Astrocyte of the cerebellum (primary cell): Measurements from ENCODE around the gene ANLN.

ENCODE experiments used
- DNase-seq: peaks from one replicate; pipeline ENCODE4 v3.0.0-alpha.2; 2011; ENCODE audit warnings: low read depth
- H3K4me3 ChIP-seq: 2 replicates; pipeline ENCODE4 v1.5.1; 2011; ENCODE audit warnings: mild to moderate bottlenecking, low read depth, low read length, moderate library complexity
- CTCF ChIP-seq: IDR thresholded peaks from 2 replicates; pipeline ENCODE4 v1.5.1; 2012; ENCODE audit warnings: low read length, low read depth, moderate library complexity, mild to moderate bottlenecking; ENCODE audit errors: missing control alignments
- in situ Hi-C: cut with HindIII; loops from 2 replicates; pipeline ENCODE4 v1.10.0; 2017; ENCODE audit warnings: low sequenced_read_pairs

The ANLN gene, protein sequence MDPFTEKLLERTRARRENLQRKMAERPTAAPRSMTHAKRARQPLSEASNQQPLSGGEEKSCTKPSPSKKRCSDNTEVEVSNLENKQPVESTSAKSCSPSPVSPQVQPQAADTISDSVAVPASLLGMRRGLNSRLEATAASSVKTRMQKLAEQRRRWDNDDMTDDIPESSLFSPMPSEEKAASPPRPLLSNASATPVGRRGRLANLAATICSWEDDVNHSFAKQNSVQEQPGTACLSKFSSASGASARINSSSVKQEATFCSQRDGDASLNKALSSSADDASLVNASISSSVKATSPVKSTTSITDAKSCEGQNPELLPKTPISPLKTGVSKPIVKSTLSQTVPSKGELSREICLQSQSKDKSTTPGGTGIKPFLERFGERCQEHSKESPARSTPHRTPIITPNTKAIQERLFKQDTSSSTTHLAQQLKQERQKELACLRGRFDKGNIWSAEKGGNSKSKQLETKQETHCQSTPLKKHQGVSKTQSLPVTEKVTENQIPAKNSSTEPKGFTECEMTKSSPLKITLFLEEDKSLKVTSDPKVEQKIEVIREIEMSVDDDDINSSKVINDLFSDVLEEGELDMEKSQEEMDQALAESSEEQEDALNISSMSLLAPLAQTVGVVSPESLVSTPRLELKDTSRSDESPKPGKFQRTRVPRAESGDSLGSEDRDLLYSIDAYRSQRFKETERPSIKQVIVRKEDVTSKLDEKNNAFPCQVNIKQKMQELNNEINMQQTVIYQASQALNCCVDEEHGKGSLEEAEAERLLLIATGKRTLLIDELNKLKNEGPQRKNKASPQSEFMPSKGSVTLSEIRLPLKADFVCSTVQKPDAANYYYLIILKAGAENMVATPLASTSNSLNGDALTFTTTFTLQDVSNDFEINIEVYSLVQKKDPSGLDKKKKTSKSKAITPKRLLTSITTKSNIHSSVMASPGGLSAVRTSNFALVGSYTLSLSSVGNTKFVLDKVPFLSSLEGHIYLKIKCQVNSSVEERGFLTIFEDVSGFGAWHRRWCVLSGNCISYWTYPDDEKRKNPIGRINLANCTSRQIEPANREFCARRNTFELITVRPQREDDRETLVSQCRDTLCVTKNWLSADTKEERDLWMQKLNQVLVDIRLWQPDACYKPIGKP

DNA sequence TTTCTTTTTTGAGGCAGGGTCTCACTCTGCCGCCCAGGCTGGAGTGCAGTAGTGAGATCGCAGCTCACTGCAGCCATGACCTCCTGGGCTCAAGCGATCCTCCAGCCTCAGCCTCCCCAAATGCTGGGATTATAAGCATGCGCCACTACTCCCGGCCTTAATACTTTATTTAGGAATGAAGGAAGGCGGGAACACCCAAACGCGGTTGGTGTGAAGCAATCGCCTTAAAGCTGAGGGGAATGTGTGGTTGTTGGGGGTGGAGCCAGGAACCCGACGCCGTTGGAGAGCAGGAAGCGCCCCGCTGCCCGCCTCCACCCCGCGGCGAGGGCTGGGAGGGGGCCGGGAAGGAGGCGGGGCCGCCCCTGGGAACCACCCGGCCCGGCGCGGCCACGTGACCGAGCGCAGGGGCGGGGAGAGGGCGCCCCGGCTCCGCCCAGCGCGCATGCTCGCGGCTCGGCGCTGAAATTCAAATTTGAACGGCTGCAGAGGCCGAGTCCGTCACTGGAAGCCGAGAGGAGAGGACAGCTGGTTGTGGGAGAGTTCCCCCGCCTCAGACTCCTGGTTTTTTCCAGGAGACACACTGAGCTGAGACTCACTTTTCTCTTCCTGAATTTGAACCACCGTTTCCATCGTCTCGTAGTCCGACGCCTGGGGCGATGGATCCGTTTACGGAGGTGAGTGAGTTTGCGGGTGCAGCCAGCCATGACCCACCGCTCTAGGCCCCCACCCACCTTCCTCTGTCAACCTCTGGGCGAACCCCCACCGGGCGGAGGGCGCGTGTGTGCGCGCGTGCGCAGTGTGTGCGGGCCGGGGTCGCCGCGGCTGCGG lies at the start of gene ANLN:
Gene ANLN (plus strand): TSS at position 492 of the 828 bp plus-strand sequence. CDS start 165 bp downstream, at position 657.
- TF ChIP-seq CTCF = no peak
- peak; percentile 87 for DNase-seq
- peak within 1 kb of the TSS; percentile 83 for H3K4me3 ChIP-seq
- in situ Hi-C loops = no loop called here

DNA sequence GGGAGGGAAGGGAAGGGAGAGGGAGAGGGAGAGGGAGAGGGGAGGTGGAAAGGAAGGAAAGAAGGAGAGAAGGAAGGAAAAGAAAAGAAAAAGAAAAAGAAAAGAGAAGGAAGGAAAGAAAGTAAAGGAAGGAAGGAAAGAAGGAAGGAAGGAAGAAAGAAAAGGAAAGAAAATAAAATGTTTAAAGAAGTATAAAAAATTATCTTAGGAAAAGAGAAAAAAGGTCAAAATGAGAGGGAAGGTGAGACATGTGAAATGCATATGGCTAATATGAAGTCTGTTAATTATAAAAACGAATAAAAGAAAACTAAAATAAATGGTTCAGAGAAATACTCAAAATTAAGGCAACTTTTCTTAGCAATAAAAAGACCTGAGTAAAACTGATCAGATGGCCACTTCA lies 46.1 kb upstream of the ANLN start:
- in situ Hi-C loops = no loop called here
- no peak for DNase-seq
- H3K4me3 ChIP-seq = no peak overlapping the region
- TF ChIP-seq CTCF = no peak

- no peak for DNase-seq
- H3K4me3 ChIP-seq = no peak overlapping the region
- in situ Hi-C loops = no loop called here
- no peak for TF ChIP-seq CTCF
Measured at GRCh38 chr7:36344622-36345021, 45.0 kb upstream of the ANLN start.

DNA sequence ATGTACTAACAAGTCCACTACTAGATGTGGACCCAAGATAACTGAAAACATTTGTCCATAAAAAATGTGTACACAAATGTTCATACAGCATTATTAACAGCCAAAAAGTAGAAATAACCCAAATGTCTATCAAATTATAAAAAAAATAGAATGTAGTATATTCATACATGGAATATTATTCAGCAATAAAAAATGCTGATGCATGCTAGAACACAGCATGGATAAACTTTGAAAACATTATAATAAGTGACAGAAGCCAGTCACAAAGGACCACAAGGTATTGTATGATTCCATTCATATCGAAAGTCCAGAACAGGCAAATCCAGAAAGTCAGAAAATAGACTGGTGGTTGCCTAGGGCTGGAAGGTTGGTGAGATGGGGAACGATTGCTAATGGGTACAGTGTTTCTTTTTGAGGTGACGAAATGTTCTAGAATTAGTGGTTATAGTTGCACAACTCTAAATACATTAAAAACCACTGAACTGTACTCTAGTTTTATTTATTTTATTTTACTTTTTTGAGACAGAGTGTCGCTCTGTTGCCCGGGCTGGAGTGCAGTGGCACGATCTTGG lies 43.3 kb upstream of the ANLN start:
- no peak for TF ChIP-seq CTCF
- H3K4me3 ChIP-seq = no peak overlapping the region
- in situ Hi-C loops = no loop called here
- no peak for DNase-seq

GRCh38 chr7:36348256-36348655 lies 41.4 kb upstream of the ANLN start:
- TF ChIP-seq CTCF = no peak
- in situ Hi-C loops = no loop called here
- DNase-seq = peak; percentile 2
- no peak overlapping the region for H3K4me3 ChIP-seq

DNA sequence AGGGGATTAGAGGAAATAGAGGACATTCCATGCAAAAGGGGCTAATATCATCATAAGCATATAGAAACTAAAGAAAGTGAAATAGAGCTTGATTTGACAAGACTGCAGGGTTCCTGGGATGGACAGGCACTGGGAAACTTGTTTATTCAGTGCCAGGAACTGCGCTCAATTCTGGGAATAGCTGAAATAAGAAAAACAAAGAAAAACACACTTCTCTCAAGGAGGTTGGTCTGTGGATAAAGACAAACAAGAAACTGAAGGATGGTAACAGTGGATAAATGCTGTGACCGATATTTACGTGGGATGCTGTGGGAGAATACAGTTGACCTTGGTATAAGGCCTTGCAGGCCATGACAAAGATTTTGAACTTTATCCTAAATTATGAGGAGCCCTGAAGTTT lies 40.9 kb upstream of the ANLN start:
- in situ Hi-C loops = no loop called here
- TF ChIP-seq CTCF = no peak
- H3K4me3 ChIP-seq = no peak overlapping the region
- no peak for DNase-seq
